HG02571 (cell line): Measurements from ENCODE around the gene COL11A1.
"Not testable (repeated sequence)": the region's sequence is repeated elsewhere in the genome, so short reads cannot be mapped to it uniquely, and the experiment has no call there.

Experiments
- ATAC-seq: cut with Tn5 transposase; IDR thresholded peaks from one replicate; pipeline ENCODE4 v1.9.1; 2021; ENCODE audit warnings: mild to moderate bottlenecking, moderate library complexity; ENCODE audit not compliant: unreplicated experiment

Gene COL11A1

DNA sequence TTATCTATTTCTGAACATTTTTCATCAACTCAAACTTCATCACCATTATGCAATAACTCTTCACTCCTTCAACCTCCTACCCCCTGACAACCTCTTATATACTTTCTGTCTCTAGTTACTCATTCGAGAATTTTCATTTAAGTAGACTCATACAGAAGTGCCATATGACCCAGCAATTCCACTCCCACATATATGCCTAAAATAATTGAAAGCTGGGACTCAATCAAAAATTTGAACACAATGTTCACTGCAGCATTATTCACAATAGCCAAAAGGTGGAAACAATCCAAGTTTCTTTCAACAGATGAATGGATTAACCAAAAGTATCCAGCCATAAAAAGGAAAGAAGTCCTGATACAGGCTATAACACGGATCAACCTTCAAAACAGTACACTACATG is 24.1 kb downstream of the COL11A1 start:
- no peak for ATAC-seq

- ATAC-seq, result no peak
These were observed 32.9 kb downstream of the COL11A1 start for GRCh38 chr1:103075316-103076000.

DNA sequence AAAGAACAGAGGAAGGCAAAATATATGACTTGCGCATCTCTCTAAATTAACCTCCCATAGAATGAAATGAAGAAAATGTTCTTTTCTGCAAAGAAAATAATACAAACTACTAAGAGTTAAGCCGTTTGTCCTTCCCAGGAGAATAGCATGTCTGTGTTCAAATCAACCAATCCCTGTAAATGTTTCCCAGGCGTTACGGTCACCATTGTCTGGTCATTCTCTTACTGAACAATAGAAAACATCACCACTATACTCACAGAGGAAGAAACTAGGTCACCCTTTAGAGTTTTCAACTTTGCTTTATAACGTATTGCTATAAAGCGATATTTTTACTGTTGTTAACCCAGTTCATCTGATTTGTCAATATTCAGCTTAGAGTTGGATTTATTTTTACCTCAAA is 34.1 kb downstream of the COL11A1 start:
- no peak for ATAC-seq

- ATAC-seq, result no peak
These were observed 39.1 kb downstream of the COL11A1 start for GRCh38 chr1:103069201-103069600.

GRCh38 chr1:103063921-103064320 is 44.4 kb downstream of the COL11A1 start:
- ATAC-seq, result no peak

- ATAC-seq, result no peak
These were observed 49.9 kb downstream of the COL11A1 start for GRCh38 chr1:103058391-103058790.

GRCh38 chr1:103056423-103056822 is 51.9 kb downstream of the COL11A1 start:
- no peak for ATAC-seq

- ATAC-seq, result not testable (repeated sequence)
These were observed 80.2 kb downstream of the COL11A1 start for GRCh38 chr1:103028110-103028509.

DNA sequence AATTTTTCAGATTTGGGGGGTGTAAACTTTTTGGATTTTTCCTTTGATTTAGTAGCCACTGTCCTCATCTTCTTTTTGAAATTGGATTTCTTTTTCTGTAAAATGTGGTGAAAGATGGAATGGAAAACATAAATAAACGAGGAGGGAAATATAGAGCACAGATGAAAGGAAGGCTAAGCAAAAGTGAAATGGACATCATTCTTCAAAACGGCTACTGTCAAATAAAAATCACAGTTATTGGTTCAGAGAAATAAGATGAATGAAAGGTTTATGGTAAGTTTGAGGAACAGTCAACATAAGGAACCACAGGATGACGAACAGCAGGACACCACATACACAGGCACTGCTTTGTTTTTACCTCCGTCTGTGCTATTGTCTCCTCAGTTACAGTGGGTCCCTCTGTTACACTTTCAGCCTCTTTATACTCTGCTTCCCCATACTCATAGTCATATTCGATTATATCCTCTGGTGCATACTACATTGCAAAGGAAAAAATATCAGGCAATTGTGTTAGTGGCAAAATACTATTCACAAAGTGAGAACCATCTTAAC is 82.4 kb downstream of the COL11A1 start:
- ATAC-seq, result no peak

DNA sequence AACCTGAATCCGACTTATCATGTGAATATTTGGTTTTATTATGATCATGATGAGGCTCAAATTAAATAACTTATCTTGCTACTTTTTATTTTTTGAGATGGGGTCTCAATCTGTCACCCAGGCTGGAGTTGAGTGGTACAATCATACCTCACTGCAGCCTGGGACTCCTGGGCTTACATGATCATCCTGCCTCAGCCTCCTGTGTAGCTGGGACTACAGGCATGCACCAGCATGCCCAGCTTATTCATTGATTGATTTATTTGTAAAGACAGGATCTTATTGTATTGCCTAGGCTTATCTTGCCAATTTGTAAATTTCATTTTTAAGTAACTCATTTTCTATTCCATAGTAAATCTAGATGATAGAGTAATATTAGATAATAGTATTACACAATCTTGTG is 84.3 kb downstream of the COL11A1 start:
- no peak for ATAC-seq

GRCh38 chr1:103002005-103002404 is 106.3 kb downstream of the COL11A1 start:
- ATAC-seq, result no peak

DNA sequence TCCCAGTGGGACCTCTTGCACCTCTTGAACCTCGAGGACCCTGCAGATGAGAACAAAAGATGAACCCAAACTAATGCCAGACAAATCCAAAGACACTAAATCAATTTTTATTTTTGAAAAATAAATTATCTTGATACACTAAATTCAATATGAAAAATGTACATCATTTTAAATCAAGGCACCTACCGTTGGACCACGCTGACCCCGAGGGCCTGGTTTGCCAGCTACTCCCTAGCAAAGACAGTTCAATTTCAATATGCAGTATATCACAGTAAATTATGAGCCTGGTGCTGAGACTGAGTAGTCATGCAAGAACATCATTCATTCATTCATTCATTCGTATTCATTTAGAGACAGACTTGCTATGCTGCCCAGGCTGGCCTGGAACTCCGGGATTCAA is 129.4 kb downstream of the COL11A1 start:
- no peak for ATAC-seq

DNA sequence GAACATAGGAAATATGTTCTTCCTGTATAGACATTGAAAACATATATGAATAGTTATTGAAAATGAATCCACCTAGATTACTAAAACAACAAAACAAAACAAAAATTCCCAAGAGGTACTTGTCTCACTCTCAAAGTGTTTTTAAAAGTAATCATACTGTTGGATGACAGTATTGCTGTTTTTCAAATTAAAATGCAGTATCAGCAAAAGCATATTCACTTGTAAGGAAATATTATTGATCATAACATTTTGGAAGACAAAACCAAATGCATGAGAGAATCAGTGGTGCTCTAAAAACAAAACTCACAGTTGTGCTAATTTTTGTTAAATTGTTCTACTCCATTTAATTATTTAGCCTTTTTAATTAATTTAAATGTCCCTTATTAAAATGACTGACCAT is 131.0 kb downstream of the COL11A1 start:
- no peak for ATAC-seq

- no peak for ATAC-seq
These were observed 137.7 kb downstream of the COL11A1 start for GRCh38 chr1:102970496-102971078.

- no peak for ATAC-seq
These were observed 140.5 kb downstream of the COL11A1 start for GRCh38 chr1:102967786-102968185.

DNA sequence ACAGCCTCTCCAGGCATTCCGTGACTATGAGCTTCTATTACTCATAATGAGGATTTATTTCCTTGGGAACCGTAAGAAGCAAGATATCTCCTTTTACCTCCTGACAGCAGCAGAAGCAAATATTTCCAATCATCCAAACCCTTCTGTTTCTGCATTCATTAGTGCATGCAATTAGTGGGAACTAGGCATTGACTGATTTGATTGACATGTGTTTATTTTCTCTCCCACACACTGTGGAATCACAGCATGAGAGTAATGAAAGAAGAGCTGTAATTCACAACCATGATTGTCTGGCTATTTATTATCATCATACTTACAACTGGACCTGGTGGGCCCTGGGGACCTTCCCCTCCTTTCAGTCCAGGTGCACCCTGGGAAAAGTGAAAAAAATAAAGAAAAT is 146.8 kb downstream of the COL11A1 start:
- ATAC-seq, result no peak

- no peak for ATAC-seq
These were observed 153.7 kb downstream of the COL11A1 start for GRCh38 chr1:102954576-102954975.

- no peak for ATAC-seq
These were observed 155.9 kb downstream of the COL11A1 start for GRCh38 chr1:102952400-102952799.

DNA sequence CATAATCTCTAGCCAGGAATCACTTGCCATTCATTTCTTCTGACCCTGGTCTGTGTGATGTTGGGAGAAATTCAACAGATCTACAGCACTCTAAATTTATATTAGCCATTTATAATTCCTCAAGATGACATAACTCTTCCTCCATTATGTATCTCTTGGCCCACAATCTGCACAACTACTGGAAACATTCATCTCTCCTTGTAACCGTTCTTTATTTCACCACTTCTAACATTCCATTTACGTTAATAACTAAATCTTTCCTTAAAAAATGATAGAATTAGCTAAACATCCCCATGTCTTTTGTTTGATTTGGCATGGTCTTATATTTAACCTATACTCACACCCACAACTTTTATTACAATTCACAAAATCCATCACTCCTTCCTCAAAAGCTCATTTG is 166.0 kb downstream of the COL11A1 start:
- ATAC-seq, result no peak

GRCh38 chr1:102941366-102941947 is 166.9 kb downstream of the COL11A1 start:
- ATAC-seq, result no peak

DNA sequence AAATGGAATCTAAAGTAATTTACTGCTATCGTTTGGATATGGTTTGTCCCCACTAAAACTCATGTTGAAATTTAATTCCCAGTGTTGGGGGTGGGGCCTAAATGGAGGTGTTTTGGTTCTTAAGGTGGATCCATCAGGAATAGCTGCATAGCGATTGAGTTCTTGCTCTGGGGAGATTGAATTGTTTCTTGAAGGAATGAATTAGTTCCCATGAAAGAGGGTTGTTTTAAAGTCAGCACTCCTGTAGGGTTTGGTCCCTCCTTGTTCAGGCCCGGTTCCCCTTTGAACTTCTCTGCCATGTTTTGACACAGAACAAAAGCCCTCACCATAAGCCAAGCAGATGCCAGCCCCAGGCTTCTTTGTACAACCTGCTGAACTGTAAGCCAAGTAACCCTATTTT is 170.9 kb downstream of the COL11A1 start:
- ATAC-seq, result no peak

GRCh38 chr1:102933362-102933761 is 175.0 kb downstream of the COL11A1 start:
- ATAC-seq, result not testable (repeated sequence)
